ENCODE measurements around the gene COL11A2.

The COL11A2 gene

DNA sequence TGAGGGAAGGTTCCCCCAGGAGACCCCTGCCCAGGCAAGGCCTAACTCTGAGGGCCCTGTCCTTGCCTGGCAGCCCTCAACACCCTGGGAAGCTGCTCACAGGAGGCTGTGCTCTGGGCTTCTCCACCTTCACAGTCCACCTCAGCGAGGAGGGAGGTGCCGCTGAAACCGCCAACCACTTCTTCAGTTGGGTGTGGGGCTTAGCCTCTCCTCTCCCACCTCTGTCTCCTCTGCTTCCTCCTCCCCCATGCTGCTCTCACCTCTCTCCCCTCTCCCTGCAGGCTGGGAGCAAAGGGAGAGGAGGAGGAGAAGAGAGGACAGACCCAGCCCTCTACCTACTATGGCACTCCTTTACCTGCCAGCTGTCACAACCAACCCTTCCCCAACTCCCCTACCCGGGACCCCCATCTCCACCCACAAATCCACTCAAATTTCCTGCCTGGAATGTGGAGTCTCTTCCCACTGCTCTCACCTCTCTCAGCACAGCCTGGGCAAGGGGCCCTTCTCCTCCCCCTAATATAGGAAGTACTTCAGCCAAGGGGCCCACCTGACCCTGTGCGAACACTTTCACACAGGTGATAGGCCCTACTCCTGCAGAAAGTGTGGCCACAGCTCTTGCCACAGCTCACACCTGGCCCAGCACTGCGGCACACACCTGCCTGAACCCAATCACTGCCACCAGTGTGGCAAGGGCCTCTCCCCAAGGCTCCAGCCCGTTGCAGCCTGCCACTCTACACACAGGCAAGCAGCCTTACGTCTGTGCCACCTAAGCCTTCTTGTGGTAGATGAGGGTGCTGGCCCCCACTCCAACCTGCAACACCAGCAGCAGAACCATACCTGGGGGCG lies 23.2 kb upstream of the COL11A2 start:
- Histone ChIP-seq H3K36me3 (ENCODE audit: control insufficient read depth, insufficient read depth, low read length) (peaks cover 18% of the 10 kb centered on the region), H3K4me1 (ENCODE audit: control insufficient read depth, insufficient read depth, low read length, poor library complexity, severe bottlenecking) (peaks cover 15% of the 10 kb centered on the region), H3K9me3 (ENCODE audit: control insufficient read depth, low read length) (no peaks in the 10 kb centered on the region), H3K4me3 (ENCODE audit: extremely low read depth, insufficient read depth, low read length, poor library complexity, severe bottlenecking) (no peak overlapping the region), H3K27ac (ENCODE audit: low read depth, low read length, severe bottlenecking) (no peak overlapping the region)
- WGBS, 2 experiments (ENCODE audit: insufficient coverage in 2 of 2): 76% methylated on average over 3 to 4 of the region's 9 CpGs

GRCh38 chr6:33213989-33214335 lies 21.7 kb upstream of the COL11A2 start:
- Histone ChIP-seq H3K4me1 (ENCODE audit: control insufficient read depth, insufficient read depth, low read length, poor library complexity, severe bottlenecking) (peaks cover 15% of the 10 kb centered on the region), H3K27ac (ENCODE audit: low read depth, low read length, severe bottlenecking) (no peak overlapping the region), H3K4me3 (ENCODE audit: extremely low read depth, insufficient read depth, low read length, poor library complexity, severe bottlenecking) (peak overlapping the region; percentile 42), H3K9me3 (ENCODE audit: control insufficient read depth, low read length) (no peaks in the 10 kb centered on the region), H3K36me3 (ENCODE audit: control insufficient read depth, insufficient read depth, low read length) (peaks cover 28% of the 10 kb centered on the region)
- 10 to 21% methylated on average over 3 to 7 of the region's 9 CpGs for WGBS, 2 experiments (ENCODE audit: insufficient coverage in 2 of 2)

DNA sequence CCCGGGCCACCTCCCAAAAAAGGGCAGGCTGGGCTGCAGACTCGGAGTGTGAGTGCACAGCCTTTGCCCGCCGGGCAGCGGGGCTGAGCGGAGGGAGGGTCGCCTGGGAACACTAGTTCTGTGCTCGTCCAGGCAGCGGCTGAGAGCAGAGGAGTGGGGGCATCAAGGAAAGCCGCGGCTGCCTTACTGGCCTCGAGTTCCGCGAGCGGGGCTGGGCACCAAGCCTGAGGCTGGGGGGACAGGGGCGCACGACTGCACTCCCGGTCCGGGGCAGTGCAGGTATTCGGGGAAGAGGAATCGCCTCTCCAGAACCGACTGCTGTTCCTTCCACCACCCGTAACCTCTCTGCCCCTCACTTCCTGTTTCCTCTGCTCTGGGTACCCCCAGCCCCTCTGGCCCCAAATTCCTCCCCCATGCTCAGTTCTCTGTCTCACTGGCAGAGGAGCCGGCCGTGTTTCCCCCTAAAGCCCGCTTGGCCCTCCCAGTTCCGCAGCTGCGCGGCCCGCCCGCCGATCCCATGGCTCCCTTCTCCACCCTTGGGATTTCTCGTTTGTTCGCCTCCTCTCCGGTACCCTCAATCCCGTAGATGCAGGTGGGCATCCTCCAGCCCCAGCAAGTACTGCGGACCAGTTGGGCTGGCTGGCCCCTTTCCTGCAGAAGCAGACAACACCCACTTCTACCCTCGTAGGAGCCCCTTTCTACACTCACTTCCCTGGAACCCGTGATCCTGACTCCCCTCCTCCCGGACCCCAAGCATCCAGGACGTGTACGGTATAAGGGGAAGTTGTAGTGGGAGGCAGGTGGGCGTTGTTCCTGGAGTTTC lies 21.1 kb upstream of the COL11A2 start:
- WGBS, 2 experiments (ENCODE audit: insufficient coverage in 2 of 2): 0% methylated on average over 14 to 37 of the region's 43 CpGs
- H3K36me3 ChIP-seq (ENCODE audit: control insufficient read depth, insufficient read depth, low read length): peaks cover 28% of the 10 kb centered on the region
- peaks cover 15% of the 10 kb centered on the region for H3K4me1 ChIP-seq (ENCODE audit: control insufficient read depth, insufficient read depth, low read length, poor library complexity, severe bottlenecking)
- peak overlapping the region; percentile 42 for H3K4me3 ChIP-seq (ENCODE audit: extremely low read depth, insufficient read depth, low read length, poor library complexity, severe bottlenecking)
- no peaks in the 10 kb centered on the region for H3K9me3 ChIP-seq (ENCODE audit: control insufficient read depth, low read length)
- H3K27ac ChIP-seq (ENCODE audit: low read depth, low read length, severe bottlenecking): no peak overlapping the region

DNA sequence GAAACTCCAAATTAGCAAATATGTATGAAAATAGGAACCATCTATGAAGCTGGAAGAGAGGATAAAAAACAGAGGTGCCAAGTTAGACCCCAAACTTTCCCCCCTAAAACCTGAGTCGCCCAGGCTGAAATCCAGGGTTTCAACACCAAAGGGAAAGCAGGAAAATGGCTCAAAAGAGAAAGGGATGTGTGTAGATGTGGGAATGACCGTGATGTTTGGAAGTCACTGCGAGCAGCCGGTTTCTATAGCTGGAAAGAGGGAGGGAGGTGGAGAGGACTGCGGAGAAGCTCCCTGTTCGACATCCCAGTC lies 20.5 kb upstream of the COL11A2 start:
- 3 to 8% methylated on average over 4 to 5 of the region's 6 CpGs for WGBS, 2 experiments (ENCODE audit: insufficient coverage in 2 of 2)
- Histone ChIP-seq H3K4me3 (ENCODE audit: extremely low read depth, insufficient read depth, low read length, poor library complexity, severe bottlenecking) (peak overlapping the region; percentile 42), H3K27ac (ENCODE audit: low read depth, low read length, severe bottlenecking) (no peak overlapping the region), H3K36me3 (ENCODE audit: control insufficient read depth, insufficient read depth, low read length) (peaks cover 28% of the 10 kb centered on the region), H3K9me3 (ENCODE audit: control insufficient read depth, low read length) (no peaks in the 10 kb centered on the region), H3K4me1 (ENCODE audit: control insufficient read depth, insufficient read depth, low read length, poor library complexity, severe bottlenecking) (peaks cover 15% of the 10 kb centered on the region)

DNA sequence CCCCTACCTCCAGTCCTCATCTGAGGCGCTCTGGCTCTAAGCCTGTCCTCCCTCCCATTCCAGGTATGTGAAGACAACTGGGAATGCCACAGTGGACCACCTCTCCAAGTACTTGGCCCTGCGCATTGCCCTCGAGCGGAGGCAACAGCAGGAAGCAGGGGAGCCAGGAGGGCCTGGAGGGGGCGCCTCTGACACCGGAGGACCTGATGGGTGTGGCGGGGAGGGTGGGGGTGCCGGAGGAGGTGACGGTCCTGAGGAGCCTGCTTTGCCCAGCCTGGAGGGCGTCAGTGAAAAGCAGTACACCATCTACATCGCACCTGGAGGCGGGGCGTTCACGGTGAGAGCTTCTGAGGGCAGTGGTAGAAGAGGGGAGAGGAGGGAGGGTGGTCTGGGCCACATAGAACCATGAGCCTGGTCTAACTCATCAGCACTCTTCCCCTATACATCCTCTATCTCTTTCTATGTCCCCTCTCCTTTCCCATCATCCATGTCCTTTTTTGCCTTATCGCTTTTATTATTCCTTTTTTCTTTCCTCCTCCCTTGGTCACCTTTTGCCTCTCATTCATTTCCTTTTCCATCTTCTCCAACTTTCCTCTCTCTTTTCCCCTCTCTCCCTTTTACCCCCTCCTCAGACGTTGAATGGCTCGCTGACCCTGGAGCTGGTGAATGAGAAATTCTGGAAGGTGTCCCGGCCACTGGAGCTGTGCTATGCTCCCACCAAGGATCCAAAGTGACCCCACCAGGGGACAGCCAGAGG lies 19.6 kb upstream of the COL11A2 start:
- no peak overlapping the region for H3K4me3 ChIP-seq (ENCODE audit: extremely low read depth, insufficient read depth, low read length, poor library complexity, severe bottlenecking)
- no peaks in the 10 kb centered on the region for H3K9me3 ChIP-seq (ENCODE audit: control insufficient read depth, low read length)
- H3K4me1 ChIP-seq (ENCODE audit: control insufficient read depth, insufficient read depth, low read length, poor library complexity, severe bottlenecking): peaks cover 17% of the 10 kb centered on the region
- 54 to 82% methylated on average over 5 to 12 of the region's 18 CpGs for WGBS, 2 experiments (ENCODE audit: insufficient coverage in 2 of 2)
- H3K27ac ChIP-seq (ENCODE audit: low read depth, low read length, severe bottlenecking): no peak overlapping the region
- H3K36me3 ChIP-seq (ENCODE audit: control insufficient read depth, insufficient read depth, low read length): peaks cover 28% of the 10 kb centered on the region

DNA sequence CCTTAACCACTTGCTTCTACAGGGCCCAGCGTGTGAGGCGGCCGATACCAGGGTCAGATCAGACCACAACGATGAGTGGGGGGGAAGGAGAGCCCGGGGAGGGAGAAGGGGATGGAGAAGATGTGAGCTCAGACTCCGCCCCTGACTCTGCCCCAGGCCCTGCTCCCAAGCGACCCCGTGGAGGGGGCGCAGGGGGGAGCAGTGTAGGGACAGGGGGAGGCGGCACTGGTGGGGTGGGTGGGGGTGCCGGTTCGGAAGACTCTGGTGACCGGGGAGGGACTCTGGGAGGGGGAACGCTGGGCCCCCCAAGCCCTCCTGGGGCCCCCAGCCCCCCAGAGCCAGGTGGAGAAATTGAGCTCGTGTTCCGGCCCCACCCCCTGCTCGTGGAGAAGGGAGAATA lies 18.9 kb upstream of the COL11A2 start:
- no peak overlapping the region for H3K27ac ChIP-seq (ENCODE audit: low read depth, low read length, severe bottlenecking)
- 89 to 100% methylated on average over 2 to 7 of the region's 17 CpGs for WGBS, 2 experiments (ENCODE audit: insufficient coverage in 2 of 2)
- no peaks in the 10 kb centered on the region for H3K9me3 ChIP-seq (ENCODE audit: control insufficient read depth, low read length)
- H3K4me3 ChIP-seq (ENCODE audit: extremely low read depth, insufficient read depth, low read length, poor library complexity, severe bottlenecking): no peak overlapping the region
- H3K36me3 ChIP-seq (ENCODE audit: control insufficient read depth, insufficient read depth, low read length): peaks cover 28% of the 10 kb centered on the region
- H3K4me1 ChIP-seq (ENCODE audit: control insufficient read depth, insufficient read depth, low read length, poor library complexity, severe bottlenecking): peaks cover 24% of the 10 kb centered on the region

DNA sequence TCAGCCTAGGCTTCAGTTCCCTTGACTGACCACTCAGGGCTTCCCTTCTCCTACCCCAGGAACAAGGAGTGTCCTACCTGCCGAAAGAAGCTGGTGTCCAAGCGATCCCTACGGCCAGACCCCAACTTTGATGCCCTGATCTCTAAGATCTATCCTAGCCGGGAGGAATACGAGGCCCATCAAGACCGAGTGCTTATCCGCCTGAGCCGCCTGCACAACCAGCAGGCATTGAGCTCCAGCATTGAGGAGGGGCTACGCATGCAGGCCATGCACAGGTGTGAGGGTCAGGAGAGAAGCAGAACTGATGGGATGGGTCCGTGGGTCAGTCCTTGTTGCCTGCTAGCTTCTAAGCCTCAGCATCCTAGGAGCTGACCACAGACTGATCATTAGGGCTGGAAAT lies 17.6 kb upstream of the COL11A2 start:
- Histone ChIP-seq H3K4me3 (ENCODE audit: extremely low read depth, insufficient read depth, low read length, poor library complexity, severe bottlenecking) (no peak overlapping the region), H3K27ac (ENCODE audit: low read depth, low read length, severe bottlenecking) (no peak overlapping the region), H3K4me1 (ENCODE audit: control insufficient read depth, insufficient read depth, low read length, poor library complexity, severe bottlenecking) (peaks cover 37% of the 10 kb centered on the region), H3K36me3 (ENCODE audit: control insufficient read depth, insufficient read depth, low read length) (peaks cover 28% of the 10 kb centered on the region), H3K9me3 (ENCODE audit: control insufficient read depth, low read length) (no peaks in the 10 kb centered on the region)
- 92 to 97% methylated on average over 7 to 9 of the region's 10 CpGs for WGBS, 2 experiments (ENCODE audit: insufficient coverage in 2 of 2)

DNA sequence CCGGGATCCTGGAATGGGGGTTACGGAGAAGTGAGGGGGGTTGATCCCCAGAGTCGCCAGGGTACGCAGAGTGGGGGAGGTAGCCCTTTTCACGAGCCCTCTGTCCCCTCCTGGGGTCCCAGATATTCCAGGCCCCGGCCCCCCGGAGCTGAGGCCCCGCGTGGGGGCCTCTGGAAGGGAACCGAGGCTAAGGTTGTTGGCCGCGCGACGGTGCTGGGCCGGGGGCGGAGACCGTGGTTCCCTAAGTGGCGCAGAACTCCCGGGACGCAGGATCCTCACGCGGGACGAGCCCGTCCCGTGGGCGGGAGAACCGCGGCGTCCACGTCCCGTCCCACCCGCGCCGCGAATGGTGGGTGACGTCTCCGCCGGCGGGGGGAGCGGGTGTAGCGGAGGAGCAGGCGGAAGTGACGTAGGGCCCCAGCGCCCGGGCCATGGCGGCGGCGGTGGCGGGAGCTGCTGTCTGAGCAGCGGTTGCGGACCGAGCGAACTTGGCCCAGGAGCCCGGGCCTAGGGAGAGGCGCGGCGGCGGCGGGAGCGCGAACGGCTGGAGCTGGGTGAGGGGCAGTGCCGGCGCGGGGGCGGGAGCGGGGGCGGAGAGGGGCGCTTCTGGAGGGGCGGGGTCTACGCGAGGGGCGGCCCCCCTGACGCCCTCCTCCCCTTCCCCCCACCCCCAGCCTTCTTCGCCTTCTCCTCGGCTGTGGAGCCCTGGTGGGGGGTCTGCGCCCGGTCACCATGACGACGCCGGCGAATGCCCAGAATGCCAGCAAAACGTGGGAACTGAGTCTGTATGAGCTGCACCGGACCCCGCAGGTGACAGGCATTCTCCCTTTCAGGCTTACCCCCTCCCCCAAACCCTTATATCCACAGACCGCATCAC lies 16.1 kb upstream of the COL11A2 start, which contains the start of gene RING1:
TSS of gene RING1 (plus strand) at position 410 of the 877 bp plus-strand sequence. CDS start at position 733, 323 bp downstream.
- peak within 1 kb of the TSS; percentile 90 for H3K4me3 ChIP-seq (ENCODE audit: extremely low read depth, insufficient read depth, low read length, poor library complexity, severe bottlenecking)
- H3K9me3 ChIP-seq (ENCODE audit: control insufficient read depth, low read length): no peaks in the 10 kb centered on the region
- peak within 1 kb of the TSS; percentile 87 for H3K27ac ChIP-seq (ENCODE audit: low read depth, low read length, severe bottlenecking)
- peaks cover 29% of the 10 kb centered on the region for H3K4me1 ChIP-seq (ENCODE audit: control insufficient read depth, insufficient read depth, low read length, poor library complexity, severe bottlenecking)
- WGBS, 2 experiments (ENCODE audit: insufficient coverage in 2 of 2): 0% methylated on average over 36 to 51 of the region's 86 CpGs
- peaks cover 38% of the 10 kb centered on the region for H3K36me3 ChIP-seq (ENCODE audit: control insufficient read depth, insufficient read depth, low read length)

GRCh38 chr6:33207552-33208090 lies 15.4 kb upstream of the COL11A2 start:
- Histone ChIP-seq H3K4me3 (ENCODE audit: extremely low read depth, insufficient read depth, low read length, poor library complexity, severe bottlenecking) (peak overlapping the region; percentile 90), H3K36me3 (ENCODE audit: control insufficient read depth, insufficient read depth, low read length) (peaks cover 45% of the 10 kb centered on the region), H3K9me3 (ENCODE audit: control insufficient read depth, low read length) (no peaks in the 10 kb centered on the region), H3K4me1 (ENCODE audit: control insufficient read depth, insufficient read depth, low read length, poor library complexity, severe bottlenecking) (peaks cover 27% of the 10 kb centered on the region), H3K27ac (ENCODE audit: low read depth, low read length, severe bottlenecking) (peak overlapping the region; percentile 87)
- 2 to 3% methylated on average over 6 to 19 of the region's 29 CpGs for WGBS, 2 experiments (ENCODE audit: insufficient coverage in 2 of 2)
